LNCaP clone FGC (cell line): Measurements from ENCODE around the gene PFN4.

Experiments
- DNase-seq: peaks from one replicate; pipeline ENCODE4 v3.0.0-alpha.2; 2011; ENCODE audit warnings: low read depth
- H3K4me3 ChIP-seq: 2 replicates; pipeline ENCODE4 v1.5.1; 2011; ENCODE audit warnings: mild to moderate bottlenecking, low read depth, low read length, control low read depth
- TF ChIP-seq, protein P1 (sequence below): IDR thresholded peaks from 2 replicates; pipeline ENCODE4 v1.5.1; 2012; ENCODE audit warnings: mild to moderate bottlenecking; ENCODE audit not compliant: control insufficient read depth, insufficient read depth; ENCODE audit errors: extremely low read depth

PFN4 gene

DNA sequence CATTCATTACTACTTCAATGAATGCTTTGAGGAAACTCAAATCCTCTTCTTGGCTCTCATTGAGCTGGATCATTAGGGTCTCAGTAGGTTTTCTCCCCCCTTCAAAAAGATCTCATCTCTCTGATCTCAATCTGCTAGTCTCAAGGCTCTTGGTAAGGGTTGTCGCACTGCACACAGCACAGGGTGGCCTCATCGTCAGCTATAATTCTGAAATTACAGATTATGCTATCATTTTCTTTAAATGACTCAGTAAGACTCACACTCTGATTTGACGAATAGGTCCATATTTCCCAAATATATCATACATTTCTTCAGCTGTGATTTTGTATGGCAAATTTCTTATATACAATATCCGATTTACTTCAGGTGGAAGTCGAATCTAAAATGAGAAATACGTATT is 49.3 kb downstream of the PFN4 start:
- TF ChIP-seq, protein P1, sequence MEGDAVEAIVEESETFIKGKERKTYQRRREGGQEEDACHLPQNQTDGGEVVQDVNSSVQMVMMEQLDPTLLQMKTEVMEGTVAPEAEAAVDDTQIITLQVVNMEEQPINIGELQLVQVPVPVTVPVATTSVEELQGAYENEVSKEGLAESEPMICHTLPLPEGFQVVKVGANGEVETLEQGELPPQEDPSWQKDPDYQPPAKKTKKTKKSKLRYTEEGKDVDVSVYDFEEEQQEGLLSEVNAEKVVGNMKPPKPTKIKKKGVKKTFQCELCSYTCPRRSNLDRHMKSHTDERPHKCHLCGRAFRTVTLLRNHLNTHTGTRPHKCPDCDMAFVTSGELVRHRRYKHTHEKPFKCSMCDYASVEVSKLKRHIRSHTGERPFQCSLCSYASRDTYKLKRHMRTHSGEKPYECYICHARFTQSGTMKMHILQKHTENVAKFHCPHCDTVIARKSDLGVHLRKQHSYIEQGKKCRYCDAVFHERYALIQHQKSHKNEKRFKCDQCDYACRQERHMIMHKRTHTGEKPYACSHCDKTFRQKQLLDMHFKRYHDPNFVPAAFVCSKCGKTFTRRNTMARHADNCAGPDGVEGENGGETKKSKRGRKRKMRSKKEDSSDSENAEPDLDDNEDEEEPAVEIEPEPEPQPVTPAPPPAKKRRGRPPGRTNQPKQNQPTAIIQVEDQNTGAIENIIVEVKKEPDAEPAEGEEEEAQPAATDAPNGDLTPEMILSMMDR: no peak
- no peak for DNase-seq
- no peak overlapping the region for H3K4me3 ChIP-seq

DNA sequence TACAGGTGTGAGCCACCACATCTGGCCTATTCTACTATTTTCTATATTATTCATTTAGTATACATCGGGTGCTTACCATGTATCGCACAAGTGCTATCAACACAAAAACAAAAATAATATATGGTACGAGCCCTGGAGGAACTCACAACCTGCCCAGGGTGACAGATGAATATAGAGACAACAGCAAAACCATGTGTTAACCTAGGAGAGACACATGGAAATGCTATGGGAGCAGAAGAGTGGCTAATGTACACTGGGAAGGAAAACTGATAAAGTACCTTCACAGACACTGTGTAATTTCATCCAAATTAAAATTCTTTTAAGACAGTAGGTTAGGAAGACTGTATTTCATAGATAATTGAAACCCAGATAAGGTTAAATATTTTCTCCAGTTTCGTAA is 50.9 kb downstream of the PFN4 start:
- TF ChIP-seq, protein P1: no peak
- no peak for DNase-seq
- H3K4me3 ChIP-seq: no peak overlapping the region

DNA sequence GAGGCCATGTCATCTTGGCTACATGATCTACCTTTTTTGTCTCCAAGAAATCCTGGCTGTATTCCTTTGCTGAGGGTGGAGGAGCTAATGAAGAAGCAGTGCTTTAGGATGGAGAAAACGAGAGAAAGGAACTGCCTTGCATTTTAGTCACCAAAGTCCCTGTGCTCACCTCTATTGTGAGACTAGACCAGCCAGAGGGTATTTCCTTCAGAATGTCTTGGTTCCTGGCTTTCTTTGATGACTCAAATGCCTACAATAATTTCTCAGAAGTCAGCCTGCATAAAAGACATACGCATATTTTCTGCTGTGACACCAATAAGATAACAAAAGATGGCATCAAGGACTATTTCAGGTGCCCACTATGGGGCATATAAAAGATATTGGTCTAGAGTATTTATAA is 57.8 kb downstream of the PFN4 start:
- DNase-seq: no peak
- H3K4me3 ChIP-seq: no peak overlapping the region
- TF ChIP-seq, protein P1: no peak
